ENCODE data around the gene MARCHF4. TPM values are rescaled to one million over a fixed set of nuclear protein-coding genes. Genes with fewer than 3 reads are reported as not detected.

Gene MARCHF4
- total and polyA plus RNA-seq, 2 of the 8 experiments (the other 6 are each of a cell fraction or from before 2014, with no cell fraction given) = 1.9 to 2.9 TPM

- Histone ChIP-seq H3K4me3 (ENCODE audit: extremely low read depth in 1 of 4, insufficient read depth in 2 of 4, low read depth in 3 of 4, low read length in 4 of 4) (no peak overlapping the region), H2BK15ac (ENCODE audit: low read length) (no peak overlapping the region), H3K14ac (ENCODE audit: insufficient read length) (no peak overlapping the region), H3K23ac (ENCODE audit: insufficient read length) (no peak overlapping the region), H3K79me1 (ENCODE audit: low read depth, low read length) (no peaks in the 10 kb centered on the region), H3K27ac (ENCODE audit: low read depth, low read length) (no peak overlapping the region), H3K4me1 (replicated peaks in 1 of 4; ENCODE audit: control insufficient read depth in 3 of 4, insufficient read depth in 4 of 4, low read length in 3 of 4) (peaks cover 3 to 16% (median 4%) of the 10 kb centered on the region in 4 experiments; a peak in 5 of 7 replicates), H3K79me2 (ENCODE audit: control insufficient read depth in 1 of 2, insufficient read depth in 2 of 2, low read length in 2 of 2) (no peaks in the 10 kb centered on the region), H2AFZ (ENCODE audit: low read length) (no peak overlapping the region), H3K23me2 (ENCODE audit: low read depth, low read length) (peaks cover 11% of the 10 kb centered on the region; the same call in 1 of the 2 replicates), H2BK5ac (ENCODE audit: low read depth, low read length) (no peak overlapping the region), H4K8ac (ENCODE audit: extremely low read depth, insufficient read depth, low read length) (no peak overlapping the region), H3K36me3 (ENCODE audit: control insufficient read depth in 2 of 4, insufficient read depth in 4 of 4, low read length in 3 of 4) (no peaks in the 10 kb centered on the region), H3K9ac (replicated peaks in 1 of 4; ENCODE audit: extremely low read depth in 1 of 4, low read depth in 3 of 4, low read length in 3 of 4) (no peak overlapping the region), H3K4me2 (ENCODE audit: insufficient read depth in 1 of 2, low read depth in 2 of 2, low read length in 2 of 2) (no peak overlapping the region), H3K27me3 (replicated peaks in 1 of 4; ENCODE audit: control insufficient read depth in 3 of 4, extremely low read depth in 1 of 4, insufficient read depth in 3 of 4, low read length in 3 of 4) (peaks cover 0 to 3% (median 0%) of the 10 kb centered on the region in 4 experiments; a peak in 4 of 7 replicates), H3K9me3 (ENCODE audit: insufficient read depth in 2 of 2, low read depth in 1 of 2, low read length in 1 of 2) (no peaks in the 10 kb centered on the region), H3K18ac (ENCODE audit: extremely low read depth, low read length) (no peak overlapping the region), H4K5ac (ENCODE audit: insufficient read length, low read depth, low read length) (no peak overlapping the region), H3K56ac (replicated peaks; ENCODE audit: insufficient read length, low read depth, low read length) (no peak overlapping the region), H4K91ac (replicated peaks; ENCODE audit: insufficient read length, low read length) (no peak overlapping the region), H2BK12ac (ENCODE audit: low read depth, low read length) (no peak overlapping the region), H2AK5ac (ENCODE audit: low read depth, low read length) (no peak overlapping the region), H4K20me1 (replicated peaks in 1 of 2; ENCODE audit: control insufficient read depth in 1 of 2, insufficient read depth in 2 of 2, low read length in 2 of 2) (no peaks in the 10 kb centered on the region), H2BK20ac (ENCODE audit: low read length) (no peak overlapping the region), H3K4ac (replicated peaks; ENCODE audit: insufficient read length, low read depth, low read length) (no peak overlapping the region), H2BK120ac (replicated peaks; ENCODE audit: low read depth, low read length) (no peak overlapping the region)
- POLR2A ChIA-PET (ENCODE audit: partially characterized antibody) = interaction anchor here (0.6 to 1.2 kb wide), 3 partner anchors 20 to 114 kb away, joined by 3 to 5 read pairs (median 3); no protein-coding TSS in a partner anchor
- no peak for DNase-seq (ENCODE audit: low read depth in 1 of 2, low spot score in 2 of 2)
- peak; percentile 73 for TF ChIP-seq EGR1 (IDR thresholded peaks at IDR 0.05; ENCODE audit: borderline replicate concordance, low read depth, low read length)
- no peak for TF ChIP-seq CBX5 (IDR thresholded peaks at IDR 0.05; ENCODE audit: low read depth, low read length)
- no peak for TF ChIP-seq JUN (IDR thresholded peaks at IDR 0.05; ENCODE audit: low read depth, low read length)
- TF ChIP-seq SUZ12 (IDR thresholded peaks at IDR 0.05; ENCODE audit: low read length) = no peak
- TF ChIP-seq POLR2A (IDR thresholded peaks at IDR 0.05; ENCODE audit: control extremely low read depth in 1 of 2, low read depth in 2 of 2, low read length in 2 of 2) = no peak
- TF ChIP-seq RNF2 (IDR thresholded peaks at IDR 0.05; ENCODE audit: borderline replicate concordance, low read depth, low read length, missing control alignments, poor library complexity, severe bottlenecking) = no peak
- FAIRE-seq = no peak
- CTCF ChIA-PET (ENCODE audit: partially characterized antibody) = interaction anchor here (0.6 to 4.0 kb wide), 12 partner anchors 13 to 315 kb away, joined by 3 to 19 read pairs (median 4); no protein-coding TSS in a partner anchor
- whole genome bisulfite sequencing, 2 experiments (ENCODE audit: extremely low coverage in 1 of 2, insufficient coverage in 1 of 2, insufficient read length in 1 of 2, insufficient replicate concordance in 2 of 2, low coverage in 1 of 2, low lambda C conversion rate in 2 of 2, missing lambda C conversion rate in 1 of 2) = 84% methylated on average over 5 of the region's 5 CpGs; no CpG with 5 or more reads in 1 of the 2 experiments
Observed at GRCh38 chr2:216366777-216367471, 5.4 kb downstream of the MARCHF4 start.

Data from H1 (cell line).